Vagina (tissue), 2 donors: ENCODE data around the gene BNIP5. TPM values are rescaled to one million over a fixed set of nuclear protein-coding genes. Genes with fewer than 3 reads are reported as not detected.

ENCODE experiments used
- DNase-seq, 2 donors: peaks; one replicate each; pipeline ENCODE4 v3.0.0-alpha.2; 2017; ENCODE audit errors: extremely low spot score in 2 of 2
- H3K27ac ChIP-seq: fragments of 200-600 bp; sonication (generic); one replicate; pipeline ENCODE4 v1.5.1; 2019
- H3K27me3 ChIP-seq: fragments of 200-600 bp; sonication (generic); one replicate; pipeline ENCODE4 v1.5.1; 2019
- H3K36me3 ChIP-seq, 2 donors: fragments of 200-600 bp; sonication (generic); one replicate each; pipeline ENCODE4 v1.5.1; 2017 to 2019
- H3K4me1 ChIP-seq: fragments of 200-600 bp; sonication (generic); one replicate; pipeline ENCODE4 v1.5.1; 2019
- H3K4me3 ChIP-seq, 2 donors: fragments of 200-600 bp; sonication (generic); 1 replicate in 1 of 2; 2 replicates in 1 of 2; pipeline ENCODE4 v1.5.1; 2016 to 2019
- H3K9me3 ChIP-seq: fragments of 200-600 bp; sonication (generic); one replicate; pipeline ENCODE4 v1.5.1; 2019
- CTCF ChIP-seq, 3 experiments: fragments of 450-650 bp in 2 of 3; fragments of 200-600 bp in 1 of 3; sonication (generic) in 1 of 3; IDR thresholded peaks; one replicate each; pipeline ENCODE4 v1.5.1; 2017 to 2019; ENCODE audit warnings: antibody characterized with exemption in 3 of 3, mild to moderate bottlenecking in 2 of 3, moderate library complexity in 2 of 3
- POLR2A ChIP-seq, 2 donors: fragments of 450-650 bp; IDR thresholded peaks; one replicate each; pipeline ENCODE4 v1.6.1; 2017; ENCODE audit warnings: antibody characterized with exemption in 2 of 2, mild to moderate bottlenecking in 2 of 2, moderate library complexity in 2 of 2
- POLR2AphosphoS5 ChIP-seq, 2 donors: sonication (generic); formaldehyde crosslinking; IDR thresholded peaks; one replicate each; pipeline ENCODE4 v1.9.0; 2017; ENCODE audit warnings: antibody characterized with exemption in 2 of 2, mild to moderate bottlenecking in 2 of 2, low read depth in 1 of 2; ENCODE audit not compliant: insufficient read depth in 1 of 2
- intact Hi-C: fragments of 100-400 bp; cut with DNase I; formaldehyde crosslinking; loops from one replicate; pipeline ENCODE4 v1.15.1; 2023
- total RNA-seq: library from RNA; depleted of rRNA; stranded (reverse); fragments of >200 nt; gene quantifications from one replicate; pipeline ENCODE4 v1.2.3, GENCODE V29; 2016

The BNIP5 gene
- total RNA-seq, 1 donor from 2014 or later, result not detected

GRCh38 chr6:36297511-36297910, 39.2 kb downstream of the BNIP5 start:
- Histone ChIP-seq H3K27ac (no peak overlapping the region), H3K9me3 (no peaks in the 10 kb centered on the region), H3K36me3 (no peaks in the 10 kb centered on the region), H3K27me3 (no peaks in the 10 kb centered on the region), H3K4me3 (no peak overlapping the region), H3K4me1 (no peaks in the 10 kb centered on the region)
- no peak for TF ChIP-seq POLR2AphosphoS5 (IDR thresholded peaks at IDR 0.05; ENCODE audit: insufficient read depth in 1 of 2, low read depth in 1 of 2)
- no peak for TF ChIP-seq POLR2A (IDR thresholded peaks at IDR 0.05)
- no peak for TF ChIP-seq CTCF (IDR thresholded peaks at IDR 0.05)
- DNase-seq, result no peak
- intact Hi-C loops, result no loop called here

- no peak for TF ChIP-seq CTCF (IDR thresholded peaks at IDR 0.05)
- TF ChIP-seq POLR2A (IDR thresholded peaks at IDR 0.05), result no peak
- no peak for TF ChIP-seq POLR2AphosphoS5 (IDR thresholded peaks at IDR 0.05; ENCODE audit: insufficient read depth in 1 of 2, low read depth in 1 of 2)
- DNase-seq, result no peak
- Histone ChIP-seq H3K36me3 (no peaks in the 10 kb centered on the region), H3K27ac (no peak overlapping the region), H3K4me3 (no peak overlapping the region), H3K4me1 (no peaks in the 10 kb centered on the region), H3K9me3 (no peaks in the 10 kb centered on the region), H3K27me3 (no peaks in the 10 kb centered on the region)
- intact Hi-C loops, result no loop called here
Measured at GRCh38 chr6:36297051-36297450, 39.6 kb downstream of the BNIP5 start.

- Histone ChIP-seq H3K4me1 (no peaks in the 10 kb centered on the region), H3K27me3 (no peaks in the 10 kb centered on the region), H3K27ac (no peak overlapping the region), H3K4me3 (no peak overlapping the region), H3K36me3 (no peaks in the 10 kb centered on the region), H3K9me3 (no peaks in the 10 kb centered on the region)
- intact Hi-C loops, result no loop called here
- DNase-seq, result no peak
- no peak for TF ChIP-seq POLR2AphosphoS5 (IDR thresholded peaks at IDR 0.05; ENCODE audit: insufficient read depth in 1 of 2, low read depth in 1 of 2)
- no peak for TF ChIP-seq POLR2A (IDR thresholded peaks at IDR 0.05)
- no peak for TF ChIP-seq CTCF (IDR thresholded peaks at IDR 0.05)
Measured at GRCh38 chr6:36296240-36296639, 40.4 kb downstream of the BNIP5 start.

GRCh38 chr6:36292170-36292569, 44.5 kb downstream of the BNIP5 start:
- intact Hi-C loops, result no loop called here
- H3K9me3 ChIP-seq, result no peaks in the 10 kb centered on the region
- H3K27ac ChIP-seq, result no peak overlapping the region
- DNase-seq, result no peak
- H3K27me3 ChIP-seq, result no peaks in the 10 kb centered on the region
- no peaks in the 10 kb centered on the region for H3K36me3 ChIP-seq
- TF ChIP-seq POLR2AphosphoS5 (IDR thresholded peaks at IDR 0.05; ENCODE audit: insufficient read depth in 1 of 2, low read depth in 1 of 2), result no peak
- no peak for TF ChIP-seq CTCF (IDR thresholded peaks at IDR 0.05)
- no peak for TF ChIP-seq POLR2A (IDR thresholded peaks at IDR 0.05)
- H3K4me3 ChIP-seq, result no peak overlapping the region
- no peaks in the 10 kb centered on the region for H3K4me1 ChIP-seq

GRCh38 chr6:36290668-36291620, 45.7 kb downstream of the BNIP5 start:
- H3K36me3 ChIP-seq, result no peaks in the 10 kb centered on the region
- H3K27me3 ChIP-seq, result no peaks in the 10 kb centered on the region
- no peaks in the 10 kb centered on the region for H3K4me1 ChIP-seq
- DNase-seq, result no peak
- no peaks in the 10 kb centered on the region for H3K9me3 ChIP-seq
- TF ChIP-seq POLR2A (IDR thresholded peaks at IDR 0.05) (no peak), POLR2AphosphoS5 (IDR thresholded peaks at IDR 0.05; ENCODE audit: insufficient read depth in 1 of 2, low read depth in 1 of 2) (no peak), CTCF (IDR thresholded peaks at IDR 0.05) (no peak)
- intact Hi-C loops, result no loop called here
- no peak overlapping the region for H3K4me3 ChIP-seq
- no peak overlapping the region for H3K27ac ChIP-seq
